ENCODE measurements around the gene ATRIP. TPM values are rescaled to one million over a fixed set of nuclear protein-coding genes. Genes with fewer than 3 reads are reported as not detected.
"Not testable (repeated sequence)": the region's sequence is repeated elsewhere in the genome, so short reads cannot be mapped to it uniquely, and the experiment has no call there.

ATRIP gene
- total RNA-seq, 4 donors from 2014 or later, result 4.8 to 8.9 (median 7.1) TPM

- intact Hi-C loops (cut with DNase I), result no loop called here
- Histone ChIP-seq H3K9me3 (no peaks in the 10 kb centered on the region), H3K4me3 (no peak overlapping the region), H3K27me3 (no peaks in the 10 kb centered on the region), H3K27ac (peak overlapping the region; percentile 71 to 86 (median 84)), H3K4me1 (peaks cover 17 to 71% (median 29%) of the 10 kb centered on the region in 3 donors), H3K36me3 (peaks cover 0 to 34% (median 6%) of the 10 kb centered on the region in 3 donors)
- TF ChIP-seq CTCF (IDR thresholded peaks at IDR 0.05) (peak; percentile 77 to 93 (median 89)), POLR2A (IDR thresholded peaks at IDR 0.05) (no peak)
- WGBS, 2 donors, result 55 to 58% methylated on average over 6 of the region's 6 CpGs
- no peak for DNase-seq
Measured at GRCh38 chr3:48400824-48401433, 45.6 kb upstream of the ATRIP start.

GRCh38 chr3:48401434-48401901 is 45.1 kb upstream of the ATRIP start:
- peak overlapping the region; percentile 71 to 86 (median 84) for H3K27ac ChIP-seq
- DNase-seq; H3K4me3 ChIP-seq; intact Hi-C loops (cut with DNase I); H3K9me3 ChIP-seq; H3K27me3 ChIP-seq: not testable (repeated sequence)
- peaks cover 18 to 76% (median 29%) of the 10 kb centered on the region in 3 donors for H3K4me1 ChIP-seq
- WGBS, 2 donors, result 83 to 91% methylated on average over 5 to 12 of the region's 12 CpGs
- H3K36me3 ChIP-seq, result peaks cover 4 to 39% (median 9%) of the 10 kb centered on the region in 3 donors

- Histone ChIP-seq H3K36me3 (peaks cover 4 to 48% (median 9%) of the 10 kb centered on the region in 3 donors), H3K27ac (peak overlapping the region; percentile 71 to 86 (median 84)), H3K4me1 (peaks cover 18 to 84% (median 29%) of the 10 kb centered on the region in 3 donors), H3K4me3 (no peak overlapping the region), H3K9me3 (no peaks in the 10 kb centered on the region), H3K27me3 (no peaks in the 10 kb centered on the region)
- 0 to 33% methylated on average over 1 to 2 of the region's 8 CpGs for WGBS, 2 donors
- DNase-seq, result no peak
- no peak for TF ChIP-seq POLR2A (IDR thresholded peaks at IDR 0.05)
- no peak for TF ChIP-seq CTCF (IDR thresholded peaks at IDR 0.05)
- intact Hi-C loops (cut with DNase I), result no loop called here
Measured at GRCh38 chr3:48402281-48402732, 44.2 kb upstream of the ATRIP start.

GRCh38 chr3:48402907-48403306 is 43.6 kb upstream of the ATRIP start:
- peaks cover 4 to 54% (median 9%) of the 10 kb centered on the region in 3 donors for H3K36me3 ChIP-seq
- no peaks in the 10 kb centered on the region for H3K27me3 ChIP-seq
- H3K9me3 ChIP-seq, result no peaks in the 10 kb centered on the region
- intact Hi-C loops (cut with DNase I), result no loop called here
- no peak for DNase-seq
- 65 to 66% methylated on average over 2 to 3 of the region's 3 CpGs for WGBS, 2 donors
- TF ChIP-seq CTCF (IDR thresholded peaks at IDR 0.05), result no peak
- TF ChIP-seq POLR2A (IDR thresholded peaks at IDR 0.05), result no peak
- H3K27ac ChIP-seq, result peak overlapping the region; percentile 71 to 86 (median 84)
- H3K4me3 ChIP-seq, result no peak overlapping the region
- H3K4me1 ChIP-seq, result peaks cover 18 to 90% (median 29%) of the 10 kb centered on the region in 3 donors

GRCh38 chr3:48403533-48404439 is 42.8 kb upstream of the ATRIP start:
- TF ChIP-seq POLR2A (IDR thresholded peaks at IDR 0.05) (no peak), CTCF (IDR thresholded peaks at IDR 0.05) (no peak)
- Histone ChIP-seq H3K27me3 (no peaks in the 10 kb centered on the region), H3K4me1 (peaks cover 18 to 90% (median 29%) of the 10 kb centered on the region in 3 donors), H3K36me3 (peaks cover 9 to 62% (median 16%) of the 10 kb centered on the region in 3 donors), H3K4me3 (no peak overlapping the region), H3K27ac (peak overlapping the region; percentile 71 to 86 (median 84)), H3K9me3 (no peaks in the 10 kb centered on the region)
- DNase-seq, result no peak
- intact Hi-C loops (cut with DNase I), result no loop called here
- WGBS, 2 donors, result 69 to 80% methylated on average over 7 to 8 of the region's 15 CpGs
